Neural cell (in vitro differentiated cells): ENCODE data around the gene MED14. TPM values are rescaled to one million over a fixed set of nuclear protein-coding genes. Genes with fewer than 3 reads are reported as not detected.

ENCODE experiments used
- H2AFZ ChIP-seq: fragments of 200-600, 300-800 bp; sonication (generic), shearing (Covaris generic); 2 replicates; pipeline ENCODE4 v1.6.0; 2014; ENCODE audit warnings: low read depth, mild to moderate bottlenecking, antibody characterized with exemption, low read length, moderate library complexity
- H3F3A ChIP-seq: fragments of 200-600 bp; shearing (Covaris generic); 2 replicates; pipeline ENCODE4 v1.6.1; 2016; ENCODE audit warnings: mild to moderate bottlenecking, moderate library complexity, mixed read lengths, antibody characterized with exemption, low read length; ENCODE audit not compliant: insufficient read depth, poor library complexity, severe bottlenecking
- H3K27ac ChIP-seq: fragments of 200-600, 300-800 bp; sonication (generic), shearing (Covaris generic); 2 replicates; pipeline ENCODE4 v1.5.1; 2014; ENCODE audit warnings: mild to moderate bottlenecking, low read length, moderate library complexity
- H3K27me3 ChIP-seq: fragments of 300-800, 200-600 bp; sonication (generic), shearing (Covaris generic); 2 replicates; pipeline ENCODE4 v1.6.0; 2014; ENCODE audit warnings: mild to moderate bottlenecking, low read depth, low read length, moderate library complexity; ENCODE audit not compliant: insufficient read depth
- H3K36me3 ChIP-seq: fragments of 300-800, 200-600 bp; sonication (generic), shearing (Covaris generic); 2 replicates; pipeline ENCODE4 v1.5.1; 2014; ENCODE audit warnings: mild to moderate bottlenecking, antibody characterized with exemption, low read length, moderate library complexity; ENCODE audit not compliant: insufficient read depth
- H3K4me2 ChIP-seq: fragments of 300-800, 200-600 bp; sonication (generic), shearing (Covaris generic); 2 replicates; pipeline ENCODE4 v1.6.0; 2014; ENCODE audit warnings: mild to moderate bottlenecking, low read length
- H3K4me3 ChIP-seq: fragments of 300-800, 200-600 bp; sonication (generic), shearing (Covaris generic); 2 replicates; pipeline ENCODE4 v1.5.1; 2014; ENCODE audit warnings: mild to moderate bottlenecking, low read length, moderate library complexity
- H3K79me2 ChIP-seq: fragments of 200-600 bp; shearing (Covaris generic); replicated peaks from 2 replicates; pipeline ENCODE4 v1.6.0; 2014; ENCODE audit warnings: mild to moderate bottlenecking, low read length, moderate library complexity; ENCODE audit not compliant: insufficient read depth
- H3K9ac ChIP-seq: fragments of 300-800, 200-600 bp; sonication (generic), shearing (Covaris generic); 2 replicates; pipeline ENCODE4 v1.6.1; 2016; ENCODE audit warnings: mild to moderate bottlenecking, low read length, mixed read lengths
- H3K9me2 ChIP-seq: fragments of 200-600 bp; shearing (Covaris generic); 2 replicates; pipeline ENCODE4 v1.6.1; 2016; ENCODE audit warnings: mild to moderate bottlenecking, low read length, mixed read lengths; ENCODE audit not compliant: insufficient read depth
- H3K9me3 ChIP-seq: fragments of 200-600, 300-800 bp; sonication (generic), shearing (Covaris generic); 2 replicates; pipeline ENCODE4 v1.6.1; 2016; ENCODE audit warnings: mild to moderate bottlenecking, mixed run types, low read length, moderate library complexity, mixed read lengths
- H4K20me1 ChIP-seq: fragments of 200-600 bp; shearing (Covaris generic); 2 replicates; pipeline ENCODE4 v1.6.1; 2016; ENCODE audit warnings: mild to moderate bottlenecking, mixed run types; ENCODE audit not compliant: insufficient read depth
- CTCF ChIP-seq: fragments of 450-650 bp; IDR thresholded peaks from 2 replicates; pipeline ENCODE4 v1.5.1; 2014; ENCODE audit warnings: antibody characterized with exemption, mild to moderate bottlenecking, moderate library complexity; ENCODE audit not compliant: poor library complexity, severe bottlenecking
- EZH2 ChIP-seq: fragments of 200-600, 300-800 bp; shearing (Covaris generic), sonication (generic); IDR thresholded peaks from 2 replicates; pipeline ENCODE4 v1.6.1; 2014; ENCODE audit warnings: antibody characterized with exemption, low read length, borderline replicate concordance, mild to moderate bottlenecking; ENCODE audit not compliant: insufficient read depth, poor library complexity, severe bottlenecking
- MXI1 ChIP-seq: fragments of 450-650 bp; conservative IDR thresholded peaks from 2 replicates; pipeline ENCODE4 v1.6.1; 2014; ENCODE audit warnings: antibody characterized with exemption, mild to moderate bottlenecking; ENCODE audit not compliant: poor library complexity, severe bottlenecking
- POLR2AphosphoS5 ChIP-seq: IDR thresholded peaks from 2 replicates; pipeline ENCODE4 v1.6.1; 2012
- REST ChIP-seq: IDR thresholded peaks from 2 replicates; pipeline ENCODE4 v1.6.1; 2012; ENCODE audit warnings: borderline replicate concordance
- TAF1 ChIP-seq: IDR thresholded peaks from 2 replicates; pipeline ENCODE4 v1.6.1; 2012; ENCODE audit warnings: low read depth
- polyA plus RNA-seq: library from polyadenylated mRNA; depleted of rRNA; stranded (reverse); fragments of >200 nt; gene quantifications from 2 replicates; pipeline ENCODE4 v1.2.3, GENCODE V29; 2014

Gene MED14
- polyA plus RNA-seq, 1 donor from 2014 or later, result 22.4 TPM

GRCh38 chrX:40684092-40684491, 51.2 kb downstream of the MED14 start:
- no peak overlapping the region for H3K27ac ChIP-seq
- H3K9me2 ChIP-seq, result no peaks in the 10 kb centered on the region
- no peaks in the 10 kb centered on the region for H3K79me2 ChIP-seq
- no peaks in the 10 kb centered on the region for H3F3A ChIP-seq
- no peaks in the 10 kb centered on the region for H4K20me1 ChIP-seq
- H3K9ac ChIP-seq, result no peak overlapping the region
- H2AFZ ChIP-seq, result no peak overlapping the region
- TF ChIP-seq EZH2, result no peak
- no peak for TF ChIP-seq TAF1
- TF ChIP-seq CTCF, result no peak
- no peak for TF ChIP-seq POLR2AphosphoS5
- no peak for TF ChIP-seq MXI1
- H3K4me2 ChIP-seq, result no peak overlapping the region
- no peak overlapping the region for H3K4me3 ChIP-seq
- H3K27me3 ChIP-seq, result no peaks in the 10 kb centered on the region
- no peaks in the 10 kb centered on the region for H3K36me3 ChIP-seq
- H3K9me3 ChIP-seq, result no peaks in the 10 kb centered on the region

- Histone ChIP-seq H3F3A (no peaks in the 10 kb centered on the region), H4K20me1 (no peaks in the 10 kb centered on the region), H2AFZ (no peak overlapping the region), H3K4me2 (no peak overlapping the region), H3K9me2 (no peaks in the 10 kb centered on the region), H3K27me3 (no peaks in the 10 kb centered on the region), H3K36me3 (no peaks in the 10 kb centered on the region), H3K9me3 (no peaks in the 10 kb centered on the region), H3K9ac (no peak overlapping the region), H3K79me2 (no peaks in the 10 kb centered on the region), H3K27ac (no peak overlapping the region), H3K4me3 (no peak overlapping the region)
- TF ChIP-seq CTCF (no peak), EZH2 (no peak), POLR2AphosphoS5 (no peak), REST (no peak)
Observed at GRCh38 chrX:40683245-40683644, 52.1 kb downstream of the MED14 start.
